Spleen (tissue), 11 donors: Measurements from ENCODE around the gene C1orf159. TPM values are rescaled to one million over a fixed set of nuclear protein-coding genes. Genes with fewer than 3 reads are reported as not detected.
"Not testable (repeated sequence)": the region's sequence is repeated elsewhere in the genome, so short reads cannot be mapped to it uniquely, and the experiment has no call there.

Source experiments
- DNase-seq: peaks from one replicate; pipeline ENCODE4 v3.0.0-alpha.2; 2020
- H3K27ac ChIP-seq, 8 donors: fragments of 200-600 bp; sonication (generic) in 7 of 8; 1 replicate in 4 of 8; 2 replicates in 4 of 8; pipeline versions ENCODE4 v1.5.0 to v1.8.0; 2016 to 2021; ENCODE audit warnings: inconsistent platforms in 4 of 8, mild to moderate bottlenecking in 4 of 8, moderate library complexity in 1 of 8
- H3K27me3 ChIP-seq, 7 donors: fragments of 200-600 bp; sonication (generic) in 6 of 7; replicated peaks in 1 of 7; 1 replicate in 4 of 7; 2 replicates in 3 of 7; pipeline versions ENCODE4 v1.5.0 to v1.8.0; 2016 to 2021; ENCODE audit warnings: inconsistent platforms in 3 of 7, mild to moderate bottlenecking in 1 of 7
- H3K36me3 ChIP-seq, 6 donors: fragments of 200-600 bp; sonication (generic) in 5 of 6; 1 replicate in 4 of 6; 2 replicates in 2 of 6; pipeline versions ENCODE4 v1.5.0 to v1.8.0; 2016 to 2021; ENCODE audit warnings: inconsistent platforms in 2 of 6
- H3K4me1 ChIP-seq, 6 donors: fragments of 200-600 bp; sonication (generic) in 5 of 6; 1 replicate in 3 of 6; 2 replicates in 3 of 6; pipeline versions ENCODE4 v1.5.0 to v1.8.0; 2016 to 2021; ENCODE audit warnings: inconsistent platforms in 3 of 6
- H3K4me3 ChIP-seq, 8 donors: fragments of 200-600 bp; sonication (generic) in 7 of 8; 1 replicate in 4 of 8; 2 replicates in 4 of 8; pipeline versions ENCODE4 v1.5.0 to v1.8.0; 2016 to 2021; ENCODE audit warnings: inconsistent platforms in 4 of 8, mild to moderate bottlenecking in 4 of 8, moderate library complexity in 2 of 8
- H3K9me3 ChIP-seq, 8 donors: fragments of 200-600 bp; sonication (generic) in 7 of 8; 1 replicate in 4 of 8; 2 replicates in 4 of 8; pipeline versions ENCODE4 v1.5.0 to v1.8.0; 2016 to 2021; ENCODE audit warnings: inconsistent platforms in 4 of 8
- POLR2A ChIP-seq, 3 donors: fragments of 450-650 bp; IDR thresholded peaks; one replicate each; pipeline ENCODE4 v1.5.1; 2017; ENCODE audit warnings: antibody characterized with exemption in 3 of 3, mild to moderate bottlenecking in 1 of 3
- POLR2AphosphoS5 ChIP-seq, 3 donors: sonication (generic); formaldehyde crosslinking; IDR thresholded peaks; one replicate each; pipeline ENCODE4 v1.5.1; 2017; ENCODE audit warnings: antibody characterized with exemption in 3 of 3
- WGBS, 5 donors: extraction: QIAGEN DNeasy Blood & Tissue Kit in 3 of 5; methylation state at CpG; one replicate each; pipeline versions ENCODE4 v1.1.5 to v1.1.7; 2013 to 2018; 5-methylcytosine and 5-hydroxymethylcytosine counted together
- intact Hi-C: fragments of 100-400 bp; cut with DNase I; formaldehyde crosslinking; loops from one replicate; pipeline ENCODE4 v1.15.0; 2023; ENCODE audit warnings: low total_unique reads
- polyA plus RNA-seq, 3 donors: library from polyadenylated mRNA; stranded (reverse); fragments of 200-250 nt; gene quantifications; one replicate each; pipeline ENCODE4 v1.2.1, GENCODE V29; 2013
- total RNA-seq, 7 donors: library from RNA; depleted of rRNA in 3 of 7; stranded (reverse); fragments of >200 nt in 3 of 7; fragmentation: NEBNext Ultra II Directional in 4 of 7; extraction: Animal tissue kit (Norgen Biotek cat#: 25700) in 4 of 7; gene quantifications; one replicate each; pipeline versions ENCODE4 v1.1.0 to v1.2.1, GENCODE V29; 2016 to 2021
- TF ChIP-seq, protein P1 (sequence below), 11 experiments: fragments of 200-600 bp in 7 of 11; fragments of 450-650 bp in 4 of 11; sonication (generic) in 4 of 11; IDR thresholded peaks in 8 of 11; conservative IDR thresholded peaks in 3 of 11; 1 replicate in 7 of 11; 2 replicates in 4 of 11; pipeline versions ENCODE4 v1.4.0 to v1.8.0; 2016 to 2021; ENCODE audit warnings: antibody characterized with exemption in 11 of 11, inconsistent platforms in 4 of 11, mild to moderate bottlenecking in 1 of 11
- donor health status: healthy with polysubstance abuse.
- donor health status: DM: no; HTN: no; CAD: no; lungs with moderate emphysema.
- donor health status: DM: no; HTN: no; CAD: no.
- donor health status: Bipolar disorder and iron deficiency.
- donor health status: healthy.
- donor health status: DM: no; HTN: no; CAD: no.
- donor health status: DM: yes; HTN: yes; CAD: no.

The C1orf159 gene
- total and polyA plus RNA-seq, 10 donors: 8.5 to 25.7 (median 18.8) TPM

DNA sequence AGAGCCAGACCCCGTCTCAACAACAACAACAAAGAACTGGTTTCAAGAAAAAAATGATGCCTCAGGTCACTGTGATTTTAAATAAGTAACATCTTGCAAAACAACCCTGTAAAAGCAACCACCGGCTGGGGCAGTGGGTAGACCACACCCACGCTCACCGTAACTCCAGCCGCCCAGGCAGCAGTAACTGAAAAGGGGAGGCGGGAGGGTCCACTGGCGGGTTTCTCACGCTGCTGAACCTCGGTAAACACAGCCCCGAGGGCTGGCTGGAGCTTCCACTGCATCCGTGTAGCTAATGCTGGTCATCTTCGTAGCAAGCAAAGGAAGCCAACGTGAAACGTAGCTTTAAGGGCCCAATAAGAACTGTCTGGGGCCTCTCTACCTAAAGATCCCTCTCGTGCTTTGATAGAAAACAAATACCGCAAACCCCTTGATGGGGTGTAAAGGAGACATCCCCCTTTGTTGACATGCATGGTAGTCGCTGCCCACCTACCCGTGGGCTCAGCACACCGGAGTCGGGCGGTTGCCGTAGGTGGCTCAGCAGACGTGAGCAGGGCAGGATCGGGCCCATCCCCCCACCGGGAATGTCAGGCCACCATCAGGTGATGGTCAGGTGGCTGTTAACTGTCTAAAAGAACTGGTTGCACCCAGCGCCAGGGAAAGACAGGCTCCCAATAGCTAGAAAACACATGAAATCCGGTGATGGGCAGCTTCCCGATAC is 4.2 kb downstream of the C1orf159 start:
- Histone ChIP-seq H3K27ac (no peak overlapping the region), H3K4me1 (peaks cover 0 to 19% (median 12%) of the 10 kb centered on the region in 6 donors), H3K36me3 (peaks cover 0 to 20% (median 6%) of the 10 kb centered on the region in 6 donors), H3K4me3 (no peak overlapping the region), H3K27me3 (peaks cover 0 to 2% (median 0%) of the 10 kb centered on the region in 7 donors), H3K9me3 (peaks cover 0 to 19% (median 11%) of the 10 kb centered on the region in 8 donors)
- no peak for TF ChIP-seq POLR2AphosphoS5 (IDR thresholded peaks at IDR 0.05)
- TF ChIP-seq, protein P1, sequence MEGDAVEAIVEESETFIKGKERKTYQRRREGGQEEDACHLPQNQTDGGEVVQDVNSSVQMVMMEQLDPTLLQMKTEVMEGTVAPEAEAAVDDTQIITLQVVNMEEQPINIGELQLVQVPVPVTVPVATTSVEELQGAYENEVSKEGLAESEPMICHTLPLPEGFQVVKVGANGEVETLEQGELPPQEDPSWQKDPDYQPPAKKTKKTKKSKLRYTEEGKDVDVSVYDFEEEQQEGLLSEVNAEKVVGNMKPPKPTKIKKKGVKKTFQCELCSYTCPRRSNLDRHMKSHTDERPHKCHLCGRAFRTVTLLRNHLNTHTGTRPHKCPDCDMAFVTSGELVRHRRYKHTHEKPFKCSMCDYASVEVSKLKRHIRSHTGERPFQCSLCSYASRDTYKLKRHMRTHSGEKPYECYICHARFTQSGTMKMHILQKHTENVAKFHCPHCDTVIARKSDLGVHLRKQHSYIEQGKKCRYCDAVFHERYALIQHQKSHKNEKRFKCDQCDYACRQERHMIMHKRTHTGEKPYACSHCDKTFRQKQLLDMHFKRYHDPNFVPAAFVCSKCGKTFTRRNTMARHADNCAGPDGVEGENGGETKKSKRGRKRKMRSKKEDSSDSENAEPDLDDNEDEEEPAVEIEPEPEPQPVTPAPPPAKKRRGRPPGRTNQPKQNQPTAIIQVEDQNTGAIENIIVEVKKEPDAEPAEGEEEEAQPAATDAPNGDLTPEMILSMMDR (IDR thresholded peaks at IDR 0.05 in 8 of 11, conservative IDR thresholded peaks at IDR 0.05 in 3 of 11): no peak
- TF ChIP-seq POLR2A (IDR thresholded peaks at IDR 0.05): no peak
- peak; percentile 61 for DNase-seq
- WGBS, 5 donors: 93 to 97% (median 95%) methylated on average over 28 of the region's 28 CpGs
- intact Hi-C loops: no loop called here

DNA sequence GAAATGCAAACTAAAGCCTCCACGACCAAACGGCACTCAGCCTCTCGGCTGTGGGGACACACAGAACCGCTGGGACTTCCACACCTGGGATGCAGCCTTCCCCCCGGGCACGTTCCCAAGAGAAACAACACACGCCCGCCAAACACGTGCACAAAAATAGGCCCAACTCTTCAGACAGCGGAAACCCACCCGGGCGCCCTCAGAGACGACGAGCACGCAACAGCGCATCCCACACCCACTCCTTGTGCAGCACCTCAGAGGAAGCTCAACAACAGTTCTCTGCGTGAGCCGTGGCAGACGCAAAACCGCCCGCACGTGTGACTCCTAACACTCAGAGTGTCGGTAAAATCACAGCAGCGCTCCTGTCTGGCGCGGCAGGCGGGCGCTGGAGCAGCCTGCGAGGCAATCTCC is 5.3 kb downstream of the C1orf159 start:
- Histone ChIP-seq H3K4me3 (no peak overlapping the region), H3K27me3 (no peaks in the 10 kb centered on the region), H3K36me3 (peaks cover 0 to 20% (median 6%) of the 10 kb centered on the region in 6 donors), H3K9me3 (peaks cover 0 to 22% (median 11%) of the 10 kb centered on the region in 8 donors), H3K4me1 (peaks cover 0 to 12% (median 9%) of the 10 kb centered on the region in 6 donors), H3K27ac (no peak overlapping the region)
- intact Hi-C loops: no loop called here
- 90 to 95% (median 94%) methylated on average over 29 of the region's 29 CpGs for WGBS, 5 donors
- no peak for TF ChIP-seq POLR2AphosphoS5 (IDR thresholded peaks at IDR 0.05)
- TF ChIP-seq, protein P1 (IDR thresholded peaks at IDR 0.05 in 8 of 11, conservative IDR thresholded peaks at IDR 0.05 in 3 of 11): no peak
- TF ChIP-seq POLR2A (IDR thresholded peaks at IDR 0.05): no peak
- DNase-seq: peak; percentile 54

DNA sequence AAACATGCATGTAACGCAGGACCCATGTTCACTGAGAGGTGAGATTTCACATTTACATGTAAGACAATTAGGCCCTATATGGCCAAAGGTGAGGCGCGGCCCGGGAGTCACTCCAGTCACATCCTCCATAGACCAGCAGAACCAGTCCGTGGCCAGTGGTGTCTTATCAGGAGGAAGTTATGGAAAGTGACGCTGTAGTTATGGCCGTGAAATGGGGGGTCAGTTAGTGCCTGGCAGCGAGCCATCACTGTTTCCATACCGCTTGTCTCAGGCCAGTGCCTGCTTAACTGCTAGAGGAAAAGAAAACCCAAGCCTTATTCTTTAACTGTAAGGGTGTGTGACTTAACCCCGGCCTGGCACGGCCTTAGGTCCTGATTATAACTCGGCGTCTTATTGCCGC is 6.1 kb downstream of the C1orf159 start:
- no peaks in the 10 kb centered on the region for H3K27me3 ChIP-seq
- WGBS, 5 donors: 81 to 88% (median 86%) methylated on average over 14 of the region's 14 CpGs
- intact Hi-C loops: no loop called here
- no peak overlapping the region for H3K4me3 ChIP-seq
- peak; percentile 20 for DNase-seq
- peaks cover 0 to 20% (median 6%) of the 10 kb centered on the region in 6 donors for H3K36me3 ChIP-seq
- no peak overlapping the region for H3K27ac ChIP-seq
- H3K4me1 ChIP-seq: peaks cover 0 to 7% (median 3%) of the 10 kb centered on the region in 6 donors
- H3K9me3 ChIP-seq: peaks cover 0 to 22% (median 11%) of the 10 kb centered on the region in 8 donors
- no peak for TF ChIP-seq POLR2AphosphoS5 (IDR thresholded peaks at IDR 0.05)
- TF ChIP-seq, protein P1 (IDR thresholded peaks at IDR 0.05 in 8 of 11, conservative IDR thresholded peaks at IDR 0.05 in 3 of 11): no peak
- TF ChIP-seq POLR2A (IDR thresholded peaks at IDR 0.05): no peak

DNA sequence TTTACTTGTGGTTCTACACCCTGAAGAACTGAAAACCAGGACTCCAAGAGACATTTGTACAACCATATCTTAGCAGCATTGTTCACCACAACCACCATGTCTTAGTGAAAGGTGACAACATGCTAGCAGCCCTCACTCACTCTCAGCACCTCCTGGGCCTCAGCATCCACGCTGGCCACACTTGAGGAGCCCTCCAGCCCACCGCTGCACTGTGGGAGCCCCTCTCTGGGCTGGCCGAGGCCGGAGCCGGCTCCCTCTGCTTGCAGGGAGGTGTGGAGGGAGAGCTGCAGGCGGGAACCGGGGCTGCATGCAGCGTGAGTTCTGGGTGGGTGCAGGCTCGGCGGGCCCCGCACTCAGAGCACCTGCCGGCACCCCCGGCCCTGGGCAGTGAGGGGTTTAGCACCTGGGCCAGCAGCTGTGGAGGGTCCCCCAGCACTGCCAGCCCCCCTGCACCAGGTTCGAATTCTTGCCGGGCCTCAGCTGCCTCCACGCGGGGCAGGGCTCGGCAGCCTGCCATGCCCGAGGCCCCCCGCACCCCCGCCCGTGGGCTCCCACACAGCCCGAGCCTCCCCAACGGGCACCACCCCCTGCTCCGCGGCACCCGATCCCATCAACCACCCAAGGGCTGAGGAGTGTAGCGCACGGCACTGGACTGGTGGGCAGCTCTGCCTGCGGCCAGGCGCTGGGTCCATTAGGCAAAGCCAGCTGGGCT is 9.2 kb downstream of the C1orf159 start:
- Histone ChIP-seq H3K27me3 (no peaks in the 10 kb centered on the region), H3K4me3 (no peak overlapping the region), H3K9me3 (peaks cover 0 to 4% (median 0%) of the 10 kb centered on the region in 8 donors), H3K4me1 (peaks cover 0 to 13% (median 0%) of the 10 kb centered on the region in 6 donors), H3K27ac (no peak overlapping the region), H3K36me3 (peaks cover 0 to 3% (median 0%) of the 10 kb centered on the region in 6 donors)
- 93 to 98% (median 96%) methylated on average over 9 to 31 of the region's 31 CpGs for WGBS, 5 donors
- intact Hi-C loops: no loop called here
- peak; percentile 62 for DNase-seq
- TF ChIP-seq POLR2AphosphoS5 (IDR thresholded peaks at IDR 0.05) (no peak), POLR2A (IDR thresholded peaks at IDR 0.05) (no peak)
- TF ChIP-seq, protein P1 (IDR thresholded peaks at IDR 0.05 in 8 of 11, conservative IDR thresholded peaks at IDR 0.05 in 3 of 11): no peak

DNA sequence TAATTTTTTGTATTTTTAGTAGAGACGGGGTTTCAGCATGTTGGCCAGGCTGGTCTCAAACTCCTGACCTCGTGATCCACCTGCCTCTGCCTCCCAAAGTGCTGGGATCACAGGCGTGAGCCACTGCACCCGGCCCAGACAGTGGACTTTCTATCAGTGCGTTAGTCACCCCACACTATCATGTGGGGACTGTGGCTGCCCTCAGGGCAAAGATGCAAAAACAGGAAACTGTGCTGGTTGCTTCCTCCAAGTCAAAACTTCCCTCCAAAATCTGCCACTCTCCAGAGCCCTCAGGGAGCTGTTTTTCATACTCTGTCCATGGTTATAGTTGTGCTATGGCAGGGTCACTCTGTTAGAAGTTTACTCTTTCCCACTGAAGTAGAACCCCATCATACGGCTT is 11.7 kb downstream of the C1orf159 start:
- peak; percentile 47 for DNase-seq
- Histone ChIP-seq H3K4me1 (peaks cover 0 to 13% (median 0%) of the 10 kb centered on the region in 6 donors), H3K9me3 (peaks cover 0 to 15% (median 6%) of the 10 kb centered on the region in 8 donors)
- H3K4me3 ChIP-seq, H3K27ac ChIP-seq, H3K36me3 ChIP-seq, intact Hi-C loops, H3K27me3 ChIP-seq: not testable (repeated sequence)
- WGBS, 5 donors: 66 to 78% (median 67%) methylated on average over 5 to 6 of the region's 6 CpGs
